ENCODE data around the gene SNX20. TPM values are rescaled to one million over a fixed set of nuclear protein-coding genes. Genes with fewer than 3 reads are reported as not detected.

SNX20 gene
- total RNA-seq, 1 experiment from 2014 or later: not detected

DNA sequence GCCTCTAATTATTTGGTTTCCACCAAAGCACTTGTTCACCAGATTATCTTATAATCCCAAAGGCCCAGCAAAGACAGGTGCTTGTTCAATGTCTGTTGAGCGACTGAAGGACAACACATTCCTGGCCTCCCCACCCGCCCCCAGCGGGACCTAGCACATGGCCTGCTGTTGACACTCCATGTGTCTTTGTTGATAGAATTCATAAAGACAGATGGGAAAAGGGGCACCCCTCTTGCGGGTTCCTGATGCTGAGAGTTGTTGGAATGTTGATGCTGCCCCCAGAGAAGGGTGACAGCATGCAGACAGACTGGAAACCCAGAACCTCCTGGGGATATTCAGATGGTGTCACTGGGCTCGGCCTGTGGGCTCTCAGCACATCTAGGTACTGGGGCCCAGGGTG is 36.9 kb downstream of the SNX20 start:
- intact Hi-C loops (cut with micrococcal nuclease; ENCODE audit: unreplicated experiment): no loop called here
- H3K36me3 ChIP-seq (ENCODE audit: insufficient read depth, low read length, poor library complexity, severe bottlenecking): no peaks in the 10 kb centered on the region
- H3K27me3 ChIP-seq (replicated peaks; ENCODE audit: insufficient read depth, low read depth, low read length, poor library complexity): no peaks in the 10 kb centered on the region
- TF ChIP-seq CTCF (conservative IDR thresholded peaks at IDR 0.05; ENCODE audit: low read depth, low read length) (no peak), EZH2 (IDR thresholded peaks at IDR 0.05; ENCODE audit: borderline replicate concordance, low read depth, low read length, poor library complexity, severe bottlenecking) (no peak)
- BruUV-seq (replicated peaks): no TSS peak
- H3K4me1 ChIP-seq (ENCODE audit: insufficient read depth, low read length, poor library complexity, severe bottlenecking): no peaks in the 10 kb centered on the region
- CTCF ChIA-PET: no interaction called here
- POLR2A ChIA-PET (ENCODE audit: low non-redundant PET): no interaction called here
- no peaks in the 10 kb centered on the region for H3K9me3 ChIP-seq (ENCODE audit: low read depth, low read length, poor library complexity, severe bottlenecking)
- no peak overlapping the region for H3K27ac ChIP-seq (ENCODE audit: low read depth, low read length, poor library complexity, severe bottlenecking)
- H3K4me3 ChIP-seq (ENCODE audit: low read depth, low read length, poor library complexity, severe bottlenecking): no peak overlapping the region
- no peak for DNase-seq (ENCODE audit: low spot score)

DNA sequence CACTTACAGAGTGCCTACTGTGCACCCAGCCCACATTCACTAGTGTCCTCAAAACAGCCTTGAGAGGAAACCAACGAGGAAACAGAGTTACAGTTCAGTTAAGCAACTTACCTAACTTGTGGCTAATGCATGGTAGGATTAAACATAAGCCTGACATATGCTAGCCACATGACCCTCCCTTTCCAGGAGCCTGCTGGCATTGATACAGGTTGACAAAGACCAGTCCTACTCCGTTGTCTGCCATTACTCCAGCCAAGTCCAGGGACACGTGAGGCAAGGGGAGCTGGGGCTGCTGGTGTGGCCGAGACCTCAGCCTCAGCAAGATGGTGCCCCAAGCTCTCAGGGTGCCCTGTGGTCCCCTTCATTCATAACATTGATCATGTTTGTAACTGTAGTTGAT is 37.9 kb downstream of the SNX20 start:
- H3K27me3 ChIP-seq (replicated peaks; ENCODE audit: insufficient read depth, low read depth, low read length, poor library complexity): no peaks in the 10 kb centered on the region
- H3K9me3 ChIP-seq (ENCODE audit: low read depth, low read length, poor library complexity, severe bottlenecking): no peaks in the 10 kb centered on the region
- no peak overlapping the region for H3K27ac ChIP-seq (ENCODE audit: low read depth, low read length, poor library complexity, severe bottlenecking)
- H3K36me3 ChIP-seq (ENCODE audit: insufficient read depth, low read length, poor library complexity, severe bottlenecking): no peaks in the 10 kb centered on the region
- ChIA-PET CTCF (interaction anchor here (1.7 kb wide), 1 partner anchor 22 kb away, joined by 5 read pairs; no protein-coding TSS in a partner anchor), POLR2A (ENCODE audit: low non-redundant PET) (no interaction called here)
- intact Hi-C loops (cut with micrococcal nuclease; ENCODE audit: unreplicated experiment): no loop called here
- no peaks in the 10 kb centered on the region for H3K4me1 ChIP-seq (ENCODE audit: insufficient read depth, low read length, poor library complexity, severe bottlenecking)
- TF ChIP-seq EZH2 (IDR thresholded peaks at IDR 0.05; ENCODE audit: borderline replicate concordance, low read depth, low read length, poor library complexity, severe bottlenecking) (no peak), CTCF (conservative IDR thresholded peaks at IDR 0.05; ENCODE audit: low read depth, low read length) (no peak)
- no peak overlapping the region for H3K4me3 ChIP-seq (ENCODE audit: low read depth, low read length, poor library complexity, severe bottlenecking)
- no TSS peak for BruUV-seq (replicated peaks)
- DNase-seq (ENCODE audit: low spot score): no peak

DNA sequence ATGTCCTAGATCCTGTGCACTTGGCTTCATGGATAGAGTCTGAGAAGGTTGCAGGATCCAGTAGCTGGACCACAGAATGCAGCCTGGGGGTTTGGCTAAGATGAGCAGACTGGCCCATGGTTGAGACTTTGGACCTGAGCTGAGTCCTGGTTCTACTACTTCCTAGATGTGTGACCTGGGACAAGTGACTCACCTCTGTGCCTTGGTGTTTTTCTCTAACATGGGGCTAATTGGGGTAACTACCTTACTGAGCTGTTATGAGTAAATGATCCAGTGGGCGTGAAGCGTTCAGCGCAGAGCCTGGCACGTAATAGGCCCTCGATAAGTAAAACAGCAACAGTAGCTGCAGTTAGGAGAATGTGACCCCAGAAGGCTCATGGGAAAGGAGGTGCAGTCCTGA is 38.8 kb downstream of the SNX20 start:
- Histone ChIP-seq H3K4me3 (ENCODE audit: low read depth, low read length, poor library complexity, severe bottlenecking) (no peak overlapping the region), H3K9me3 (ENCODE audit: low read depth, low read length, poor library complexity, severe bottlenecking) (no peaks in the 10 kb centered on the region), H3K27ac (ENCODE audit: low read depth, low read length, poor library complexity, severe bottlenecking) (no peak overlapping the region), H3K4me1 (ENCODE audit: insufficient read depth, low read length, poor library complexity, severe bottlenecking) (no peaks in the 10 kb centered on the region), H3K36me3 (ENCODE audit: insufficient read depth, low read length, poor library complexity, severe bottlenecking) (no peaks in the 10 kb centered on the region), H3K27me3 (replicated peaks; ENCODE audit: insufficient read depth, low read depth, low read length, poor library complexity) (no peaks in the 10 kb centered on the region)
- TF ChIP-seq EZH2 (IDR thresholded peaks at IDR 0.05; ENCODE audit: borderline replicate concordance, low read depth, low read length, poor library complexity, severe bottlenecking) (no peak), CTCF (conservative IDR thresholded peaks at IDR 0.05; ENCODE audit: low read depth, low read length) (no peak)
- intact Hi-C loops (cut with micrococcal nuclease; ENCODE audit: unreplicated experiment): no loop called here
- ChIA-PET POLR2A (ENCODE audit: low non-redundant PET) (no interaction called here), CTCF (interaction anchor here (1.7 kb wide), 1 partner anchor 23 kb away, joined by 5 read pairs; no protein-coding TSS in a partner anchor)
- DNase-seq (ENCODE audit: low spot score): no peak
- no TSS peak for BruUV-seq (replicated peaks)
